ENCODE measurements around the gene CASP2.

CASP2 gene

DNA sequence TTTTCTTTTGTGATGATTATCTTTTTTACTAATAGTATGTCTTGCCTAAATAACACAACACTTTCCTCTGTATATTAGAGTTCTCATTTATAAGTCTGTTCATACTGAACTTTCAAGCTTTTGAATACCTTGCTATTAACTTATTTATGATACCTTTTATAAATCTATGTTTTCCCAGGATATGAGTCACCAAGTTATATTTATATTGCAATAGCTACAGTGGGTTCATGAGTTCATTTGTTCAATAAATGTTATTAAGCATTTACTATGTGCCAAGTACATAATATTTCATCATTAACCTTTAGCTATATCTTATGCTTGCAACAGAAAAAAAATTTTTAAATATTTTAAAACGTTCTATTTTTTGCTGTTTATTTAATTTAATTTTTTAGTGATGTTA is 46.1 kb downstream of the CASP2 start:
- no peak for DNase-seq (ENCODE audit: low spot score)

DNA sequence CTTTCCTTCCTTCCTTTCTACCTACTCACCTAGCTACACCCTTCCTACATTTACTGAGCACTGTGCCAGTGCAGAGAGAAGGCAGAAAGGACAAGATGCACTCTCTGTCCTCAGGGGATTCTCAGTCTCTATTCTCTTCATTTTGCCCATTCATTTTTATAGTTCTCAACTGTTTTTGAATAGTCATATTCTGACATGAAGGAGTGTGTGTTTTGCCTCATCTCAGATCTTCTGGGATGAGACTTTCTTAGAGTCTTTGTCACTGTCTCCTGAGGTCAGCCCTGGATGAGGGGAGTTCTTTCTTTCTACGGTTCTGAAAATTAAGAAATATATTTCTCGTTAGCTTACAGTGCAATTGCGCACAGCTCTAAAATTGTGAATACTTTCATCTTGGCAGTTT is 49.1 kb downstream of the CASP2 start:
- no peak for DNase-seq (ENCODE audit: low spot score)

DNA sequence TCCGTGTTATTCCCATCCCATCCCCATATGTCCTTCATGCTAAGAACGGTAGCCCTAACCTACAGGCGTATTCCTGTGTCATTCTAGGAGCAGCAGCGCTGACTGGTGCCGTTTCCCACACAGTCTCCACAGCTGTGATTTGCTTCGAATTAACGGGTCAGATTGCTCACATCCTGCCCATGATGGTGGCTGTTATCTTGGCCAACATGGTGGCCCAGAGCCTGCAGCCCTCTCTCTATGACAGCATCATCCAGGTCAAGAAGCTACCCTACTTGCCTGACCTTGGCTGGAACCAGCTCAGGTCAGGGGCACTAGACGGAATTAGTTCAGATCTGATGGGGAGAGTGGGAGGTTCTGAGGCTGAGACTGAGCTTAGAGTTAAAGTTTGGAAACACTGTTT is 53.7 kb downstream of the CASP2 start:
- no peak for DNase-seq (ENCODE audit: low spot score)

DNA sequence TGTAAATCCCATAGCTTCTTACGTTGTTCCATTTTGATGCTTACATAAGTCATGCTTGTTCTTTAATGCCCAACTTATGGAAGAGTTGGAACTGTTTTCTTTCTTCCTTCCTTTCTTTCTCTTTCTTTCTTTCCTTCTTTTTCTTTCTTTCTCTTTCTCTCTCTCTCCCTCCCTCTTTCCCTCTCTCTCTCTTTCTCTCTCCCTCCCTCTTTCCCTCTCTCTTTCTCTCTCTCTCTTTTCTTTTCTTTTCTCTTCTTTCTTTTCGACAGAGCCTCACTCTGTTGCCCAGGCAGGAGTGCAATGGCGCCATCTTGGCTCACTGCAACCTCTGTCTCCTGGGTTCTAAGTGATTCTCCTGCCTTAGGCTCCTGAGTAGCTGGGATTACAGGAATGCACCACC is 55.4 kb downstream of the CASP2 start:
- DNase-seq (ENCODE audit: low spot score), result no peak

DNA sequence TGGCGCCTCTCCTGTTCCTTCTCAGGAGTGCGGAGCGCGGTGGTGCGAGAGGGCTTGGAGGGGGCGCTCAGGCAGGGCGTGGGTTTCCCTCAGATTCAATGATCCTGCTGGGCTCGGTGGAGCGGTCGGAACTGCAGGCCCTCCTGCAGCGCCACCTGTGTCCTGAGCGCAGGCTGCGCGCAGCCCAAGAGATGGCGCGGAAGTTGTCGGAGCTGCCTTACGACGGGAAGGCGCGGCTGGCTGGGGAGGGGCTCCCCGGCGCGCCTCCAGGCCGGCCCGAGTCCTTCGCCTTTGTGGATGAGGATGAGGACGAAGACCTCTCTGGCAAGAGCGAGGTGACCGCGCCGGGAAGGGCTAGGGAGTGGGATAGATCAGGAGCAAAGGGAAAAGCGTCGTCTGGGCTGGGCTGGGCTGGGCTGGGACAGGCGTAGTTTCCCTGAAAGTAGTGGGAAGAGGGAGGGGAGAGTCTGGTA is 57.3 kb downstream of the CASP2 start:
- no peak for DNase-seq (ENCODE audit: low spot score)

DNA sequence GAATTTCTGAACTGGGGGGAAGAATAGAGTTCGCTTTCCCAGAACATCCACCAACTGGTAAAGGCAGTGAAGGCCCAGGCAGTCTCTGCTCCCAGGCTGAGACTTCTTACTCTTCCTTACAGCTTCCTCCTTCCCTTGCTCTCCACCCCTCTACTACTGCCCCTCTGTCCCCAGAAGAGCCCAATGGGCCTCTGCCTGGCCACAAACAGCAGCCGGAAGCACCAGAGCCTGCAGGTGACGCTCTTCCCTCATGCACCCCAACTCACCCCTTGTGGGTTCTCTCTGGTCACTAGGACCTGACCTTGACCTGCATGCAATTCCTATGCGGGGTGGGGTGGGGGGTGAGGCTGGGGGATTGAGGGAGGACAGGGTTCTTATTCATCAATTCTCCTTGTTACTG is 57.9 kb downstream of the CASP2 start:
- DNase-seq (ENCODE audit: low spot score), result no peak

DNA sequence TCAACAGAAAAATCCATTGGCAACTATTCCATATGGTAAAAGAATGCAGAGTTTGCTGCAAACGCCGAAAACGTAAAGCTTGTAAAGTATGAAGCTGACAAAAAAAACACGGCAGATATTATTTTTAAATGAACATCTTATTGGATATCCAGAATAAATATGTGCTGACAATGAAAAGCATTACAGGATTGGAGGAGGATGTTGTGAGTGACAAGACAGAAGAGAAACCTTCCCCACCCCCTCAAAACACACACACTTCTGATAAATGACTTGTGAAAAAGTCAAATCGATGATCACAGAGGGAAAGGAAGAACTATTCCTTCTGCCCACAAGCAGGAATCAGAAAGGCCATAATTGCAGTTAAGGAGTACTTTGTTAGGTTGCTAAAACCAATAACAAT is 59.8 kb downstream of the CASP2 start:
- DNase-seq (ENCODE audit: low spot score), result no peak

DNA sequence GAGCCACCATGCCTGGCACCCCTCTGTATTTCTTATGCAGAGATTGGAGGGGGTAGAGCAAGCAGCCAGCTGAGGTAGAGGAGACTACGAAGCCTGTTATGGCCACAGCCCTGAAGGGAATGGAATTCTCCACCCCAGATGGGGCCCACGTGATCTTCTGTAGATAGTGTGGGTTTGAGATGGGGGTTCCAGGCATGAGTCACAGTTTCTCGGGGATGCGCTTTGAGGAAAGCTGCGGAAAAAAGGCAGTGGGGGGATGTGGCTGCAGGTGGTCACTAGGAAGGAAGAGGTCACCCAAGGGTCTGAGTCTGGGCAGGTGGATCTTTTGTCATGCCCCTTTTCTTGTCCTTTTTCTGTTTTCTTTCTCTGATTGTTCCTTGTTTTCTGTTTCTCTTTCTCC is 62.9 kb downstream of the CASP2 start:
- no peak for DNase-seq (ENCODE audit: low spot score)

DNA sequence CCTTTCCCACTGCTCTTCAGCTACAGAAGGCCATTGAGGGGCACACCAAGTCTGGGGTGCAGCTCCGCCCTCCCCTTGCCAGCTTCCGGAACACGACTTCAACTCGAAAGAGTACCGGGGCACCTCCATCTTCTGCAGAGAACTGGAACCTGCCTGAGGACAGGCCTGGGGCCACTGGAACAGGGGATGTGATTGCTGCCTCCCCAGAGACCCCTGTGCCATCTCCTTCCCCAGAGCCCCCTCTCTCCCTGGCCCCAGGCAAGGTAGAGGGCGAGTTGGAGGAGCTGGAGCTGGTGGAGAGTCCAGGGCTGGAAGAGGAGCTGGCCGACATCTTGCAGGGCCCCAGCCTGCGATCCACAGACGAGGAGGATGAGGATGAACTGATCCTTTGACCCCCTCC is 63.4 kb downstream of the CASP2 start:
- DNase-seq (ENCODE audit: low spot score), result no peak

DNA sequence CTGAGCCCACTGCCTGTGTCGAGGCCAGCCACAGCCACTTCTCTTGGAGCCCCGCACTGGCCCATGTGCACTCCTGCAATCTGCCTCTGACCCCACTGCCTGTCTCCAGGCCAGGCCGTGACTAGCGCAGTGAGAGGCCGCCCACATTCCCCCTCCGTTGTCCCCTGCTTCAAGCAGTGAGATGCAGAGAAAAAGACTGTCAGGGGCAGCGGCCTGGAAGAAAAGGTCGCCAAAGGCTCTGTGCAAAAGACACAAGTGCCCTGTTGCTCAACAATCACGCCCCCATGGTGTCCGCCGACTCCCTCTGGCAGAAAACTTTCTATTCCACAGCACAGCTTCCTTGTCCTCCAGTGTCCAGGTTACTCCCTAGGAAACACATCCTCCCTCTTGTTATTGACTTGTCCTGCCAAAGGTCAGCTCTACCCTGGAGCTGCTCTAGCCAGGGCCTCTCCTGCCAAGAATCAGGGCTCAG is 64.4 kb downstream of the CASP2 start:
- DNase-seq (ENCODE audit: low spot score), result no peak

DNA sequence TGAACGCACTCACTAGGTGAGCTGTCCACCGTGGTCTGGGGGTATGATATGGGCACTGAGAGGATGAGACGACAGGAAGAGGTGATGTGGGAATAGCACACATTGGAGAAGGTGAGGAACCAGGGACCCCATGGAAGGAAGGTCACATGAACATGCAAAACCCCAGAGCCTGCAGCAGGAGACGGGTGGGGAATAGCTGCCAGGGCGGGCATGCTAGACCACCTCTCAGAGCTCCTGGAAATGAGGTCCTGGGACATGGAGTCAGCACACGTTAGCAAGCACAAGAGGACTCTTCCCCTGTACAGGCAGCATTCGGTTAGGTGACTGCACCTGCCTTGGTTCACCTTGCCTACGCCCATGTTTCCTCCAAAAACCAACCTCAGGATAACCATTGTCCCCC is 66.2 kb downstream of the CASP2 start:
- no peak for DNase-seq (ENCODE audit: low spot score)

DNA sequence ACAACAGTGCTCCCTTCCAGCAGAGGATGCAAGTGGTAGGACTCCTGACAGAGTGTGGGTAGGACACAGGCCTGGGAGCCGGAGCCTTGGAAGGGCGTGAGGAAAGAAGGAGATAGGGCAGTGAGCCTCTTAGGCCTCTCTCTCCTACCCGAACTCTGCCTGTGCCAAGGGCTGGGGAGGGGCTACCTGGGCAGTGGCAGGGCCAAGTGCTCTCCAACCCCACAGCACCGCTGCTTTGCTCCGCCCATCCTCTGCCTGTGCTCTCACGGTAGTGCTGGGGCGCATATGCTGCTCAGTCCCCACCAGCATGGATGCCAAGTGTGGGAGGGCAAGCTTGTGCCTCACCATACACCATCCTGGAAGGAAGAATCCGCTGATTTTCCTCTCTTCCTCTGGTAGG is 66.8 kb downstream of the CASP2 start:
- DNase-seq (ENCODE audit: low spot score), result no peak

DNA sequence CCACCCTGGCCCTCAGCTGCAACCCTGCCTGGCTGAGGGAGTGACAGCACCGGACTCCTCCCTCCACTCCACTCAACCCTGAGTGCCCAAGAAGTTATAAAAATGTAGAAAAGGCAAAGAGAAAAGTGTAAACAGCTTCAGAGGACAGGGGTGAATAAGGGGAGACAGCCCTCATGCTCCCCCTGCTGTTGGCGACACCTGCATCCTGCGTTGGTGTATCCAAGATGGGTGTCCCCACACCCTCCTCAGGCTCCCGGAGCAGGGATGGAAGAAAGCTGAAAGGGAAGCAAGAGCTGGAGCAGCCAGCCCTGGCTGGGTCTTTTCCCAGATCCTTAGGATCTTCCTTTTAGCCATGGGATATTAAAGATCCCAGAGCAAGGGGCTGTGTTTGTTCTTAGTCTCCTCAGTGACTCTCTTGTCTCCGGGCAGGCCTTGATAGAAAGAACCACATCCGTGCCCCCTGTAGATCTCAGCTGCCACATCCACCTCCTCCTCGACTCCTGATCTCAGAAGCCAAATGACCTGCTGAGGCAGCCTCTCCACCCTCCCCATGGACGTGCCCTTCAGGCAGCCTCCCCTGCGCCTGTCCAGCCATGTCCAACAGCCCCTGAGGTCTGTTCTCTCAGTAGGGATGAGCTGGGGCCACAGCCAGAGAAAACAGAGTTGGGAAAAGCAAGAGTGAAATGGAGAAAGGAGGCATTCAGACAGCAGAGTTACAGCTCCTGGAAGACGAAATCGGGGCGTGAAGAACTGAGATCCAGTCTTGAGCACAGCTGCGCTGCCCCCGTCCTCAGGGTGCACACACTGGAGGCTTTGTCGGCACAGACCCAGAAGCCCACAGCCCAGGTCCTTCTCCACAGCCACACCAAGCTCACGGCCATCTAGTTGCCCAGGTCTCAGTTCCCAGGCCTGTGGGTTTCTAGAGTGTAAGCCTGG is 67.6 kb downstream of the CASP2 start:
- no peak for DNase-seq (ENCODE audit: low spot score)

DNA sequence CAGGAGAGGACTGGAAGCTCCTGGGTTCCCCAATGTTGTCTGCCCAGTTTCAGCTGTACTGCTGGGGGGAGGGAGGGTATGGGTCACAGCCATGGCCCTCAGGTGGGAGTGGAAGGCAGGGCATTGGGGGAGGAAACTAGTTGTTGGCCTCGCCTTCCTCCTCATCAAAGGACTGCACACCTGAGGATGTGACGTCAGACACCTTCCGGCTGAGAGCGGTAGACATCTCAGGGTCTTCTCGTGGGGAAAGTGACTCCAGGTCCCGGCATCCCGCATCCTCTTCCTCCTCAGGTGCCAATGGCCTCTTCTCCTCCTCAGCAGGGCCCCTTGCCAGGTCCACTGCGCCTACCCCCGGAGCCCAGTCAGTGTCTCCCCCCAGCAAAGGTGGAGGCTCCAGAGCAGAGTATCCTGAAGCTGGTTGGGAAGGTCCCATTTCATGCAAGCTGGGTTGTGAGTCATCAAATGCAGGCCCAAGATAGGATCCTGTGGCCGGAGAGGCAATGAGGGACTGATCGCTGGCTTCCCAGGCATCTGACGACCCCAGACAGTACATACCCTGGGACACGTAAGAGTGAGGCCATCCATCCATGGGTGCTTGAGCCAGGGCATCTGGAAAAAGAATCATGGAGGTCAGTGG is 68.4 kb downstream of the CASP2 start:
- DNase-seq (ENCODE audit: low spot score), result no peak
